K562 (cell line): ENCODE results near the gene TMTC2. TPM values are rescaled to one million over a fixed set of nuclear protein-coding genes. Genes with fewer than 3 reads are reported as not detected.

Experiments used
- ATAC-seq: fragments of 200-7000 bp; cut with Tn5 transposase; 3 replicates; pipeline ENCODE4 v1.9.1; 2020; ENCODE audit warnings: moderate library complexity
- BruUV-seq: library from RNA; stranded (reverse); fragments of 400-500 nt; replicated peaks from 2 replicates; lab custom pipeline; 2021; lab: Mats Ljungman, UMichigan
- CTCF ChIA-PET: fragments of 300-600 bp; formaldehyde crosslinking; extraction: SDS; loops from one replicate; lab custom pipeline; 2021; ENCODE audit warnings: low intra/inter-chr PET ratio; lab: Yijun Ruan, JAX
- POLR2A ChIA-PET: fragments of 300-600, 350-650 bp; sonication (Branson Sonifier 250); formaldehyde crosslinking; extraction: SDS; loops from one replicate; lab custom pipeline; 2021; ENCODE audit warnings: antibody characterized with exemption, inconsistent platforms; lab: Yijun Ruan, JAX
- DNase-seq, 4 experiments: peaks; one replicate each; pipeline versions ENCODE4 v3.0.0 to v3.0.0-alpha.2; 2011 to 2018; ENCODE audit warnings: low spot score in 3 of 4, mixed read lengths in 3 of 4; ENCODE audit errors: extremely low read depth in 1 of 4
- FAIRE-seq: peaks from 2 replicates; lab custom pipeline; 2011; peaks lifted over from hg19 to GRCh38; lab: Jason Lieb, UNC
- H2AFZ ChIP-seq: 2 replicates; pipeline ENCODE4 v1.6.0; 2011; ENCODE audit warnings: low read depth, low read length, control low read depth, inconsistent platforms
- H3K27ac ChIP-seq: fragments of 200-600 bp; 3 replicates; pipeline ENCODE4 v1.8.0; 2011; ENCODE audit warnings: low read depth, mild to moderate bottlenecking, control low read depth, inconsistent platforms, low read length, moderate library complexity, mixed read lengths; ENCODE audit errors: extremely low read depth
- H3K27me3 ChIP-seq, 2 experiments: fragments of 300-600 bp in 1 of 2; 2 replicates in 1 of 2; 3 replicates in 1 of 2; pipeline versions ENCODE4 v1.6.0 to v1.8.0; 2011; ENCODE audit warnings: inconsistent platforms in 2 of 2, low read length in 2 of 2, mild to moderate bottlenecking in 1 of 2, mixed read lengths in 1 of 2, moderate library complexity in 1 of 2; ENCODE audit not compliant: control insufficient read depth in 2 of 2, insufficient read depth in 2 of 2
- H3K36me3 ChIP-seq: fragments of 300-600 bp; 3 replicates; pipeline ENCODE4 v1.8.0; 2011; ENCODE audit warnings: mild to moderate bottlenecking, low read length, inconsistent platforms; ENCODE audit not compliant: control insufficient read depth, insufficient read depth
- H3K4me1 ChIP-seq, 2 experiments: fragments of 200-600 bp in 1 of 2; replicated peaks in 1 of 2; 2 replicates in 1 of 2; 3 replicates in 1 of 2; pipeline versions ENCODE4 v1.5.1 to v1.8.0; 2011; ENCODE audit warnings: inconsistent platforms in 2 of 2, low read length in 2 of 2, mild to moderate bottlenecking in 1 of 2, mixed read lengths in 1 of 2, moderate library complexity in 1 of 2; ENCODE audit not compliant: control insufficient read depth in 2 of 2, insufficient read depth in 2 of 2
- H3K4me2 ChIP-seq: 2 replicates; pipeline ENCODE4 v1.6.1; 2011; ENCODE audit warnings: low read length, control low read depth, inconsistent platforms, mixed read lengths; ENCODE audit not compliant: insufficient read depth
- H3K4me3 ChIP-seq: fragments of 200-600 bp; sonication (generic), shearing (Covaris generic); 2 replicates; pipeline ENCODE4 v1.5.1; 2016; ENCODE audit warnings: control low read depth, inconsistent platforms
- H3K79me2 ChIP-seq: fragments of 200-600 bp; 3 replicates; pipeline ENCODE4 v1.8.0; 2011; ENCODE audit warnings: low read length, inconsistent platforms; ENCODE audit not compliant: control insufficient read depth, insufficient read depth
- H3K9ac ChIP-seq, 2 experiments: 2 replicates each; pipeline versions ENCODE4 v1.6.0 to v1.6.1; 2011; ENCODE audit warnings: low read depth in 2 of 2, low read length in 2 of 2, control low read depth in 1 of 2, inconsistent platforms in 1 of 2, mild to moderate bottlenecking in 1 of 2, mixed read lengths in 1 of 2; ENCODE audit not compliant: insufficient read depth in 1 of 2
- H3K9me1 ChIP-seq: one replicate; pipeline ENCODE4 v1.6.0; 2011; ENCODE audit warnings: inconsistent platforms, mild to moderate bottlenecking, low read length, moderate library complexity; ENCODE audit not compliant: control insufficient read depth, insufficient read depth
- H3K9me3 ChIP-seq: replicated peaks from 2 replicates; pipeline ENCODE4 v1.5.1; 2011; ENCODE audit warnings: low read depth, low read length, inconsistent platforms; ENCODE audit not compliant: control insufficient read depth, insufficient read depth
- H4K20me1 ChIP-seq: replicated peaks from 2 replicates; pipeline ENCODE4 v1.6.1; 2011; ENCODE audit warnings: low read length, inconsistent platforms, mixed read lengths; ENCODE audit not compliant: control insufficient read depth, insufficient read depth
- C11orf30 ChIP-seq: fragments of 450-650 bp; IDR thresholded peaks from 2 replicates; pipeline ENCODE4 v1.6.1; 2016; ENCODE audit warnings: low read depth, mild to moderate bottlenecking
- MAFF ChIP-seq: IDR thresholded peaks from 2 replicates; pipeline ENCODE4 v1.6.1; 2012; ENCODE audit warnings: low read length, improper control_type of control experiment
- MAFG ChIP-seq: fragments of 450-650 bp; conservative IDR thresholded peaks from 2 replicates; pipeline ENCODE4 v1.6.1; 2016; ENCODE audit warnings: missing genetic modification characterization, missing compliant biosample characterization
- SMARCE1 ChIP-seq: fragments of 450-650 bp; IDR thresholded peaks from 2 replicates; pipeline ENCODE4 v1.7.1; 2016; ENCODE audit warnings: mild to moderate bottlenecking
- SP2 ChIP-seq: IDR thresholded peaks from 2 replicates; pipeline ENCODE4 v1.6.1; 2011; ENCODE audit warnings: mild to moderate bottlenecking, low read depth, low read length, moderate library complexity; ENCODE audit not compliant: poor library complexity, severe bottlenecking; ENCODE audit errors: extremely low read depth
- TRIM28 ChIP-seq: fragments of 450-650 bp; IDR thresholded peaks from 2 replicates; pipeline ENCODE4 v1.6.1; 2017
- ZNF316 ChIP-seq: fragments of 450-650 bp; IDR thresholded peaks from 2 replicates; pipeline ENCODE4 v1.6.1; 2016
- WGBS: fragments of 100-300 bp; shearing (Covaris generic); methylation state at CpG from one replicate; pipeline ENCODE4 v1.1.6; 2016; ENCODE audit warnings: low coverage, mixed read lengths; ENCODE audit not compliant: insufficient coverage; ENCODE audit errors: missing lambda C conversion rate; 5-methylcytosine and 5-hydroxymethylcytosine counted together
- in situ Hi-C: fragments of 300-500 bp; cut with MboI; formaldehyde crosslinking; loops from 4 replicates; pipeline ENCODE4 v1.15.0; 2018; ENCODE audit warnings: inconsistent platforms, mixed read lengths
- intact Hi-C: fragments of 100-400 bp; cut with micrococcal nuclease; formaldehyde crosslinking; loops from 2 replicates; pipeline ENCODE4 v1.14.2; 2022
- polyA plus RNA-seq, 8 experiments: library from polyadenylated mRNA; depleted of rRNA in 4 of 8; stranded (reverse) in 5 of 8; unstranded in 3 of 8; fragments of >200 nt; fragmentation: Nextera tagmentation in 2 of 8; fragmentation: Illumina TruSeq in 1 of 8; extraction: Ambion mirVana in 2 of 8; extraction: Trizol in 1 of 8; gene quantifications; 2 replicates each; pipeline versions ENCODE4 v1.2.1 to v1.2.3, GENCODE V29; 2011 to 2014; ENCODE audit warnings: inconsistent platforms in 1 of 8, missing spikeins in 1 of 8
- total RNA-seq, 7 experiments: library from RNA; depleted of rRNA in 6 of 7; stranded (reverse); fragments of >200 nt in 6 of 7; fragmentation: Illumina TruSeq in 2 of 7; extraction: Trizol in 2 of 7; gene quantifications; 2 replicates each; pipeline versions ENCODE4 v1.2.1 to v1.2.3, GENCODE V29; 2011 to 2021; ENCODE audit warnings: low replicate concordance in 1 of 7
- TF ChIP-seq, protein P1 (sequence below): fragments of 450-650 bp; IDR thresholded peaks from 2 replicates; pipeline ENCODE4 v1.6.1; 2016; ENCODE audit warnings: borderline replicate concordance

Gene TMTC2
- total and polyA plus RNA-seq, 9 of the 15 experiments (the other 6 are each of a cell fraction or from before 2014, with no cell fraction given) = 0.29 to 1.1 (median 0.55) TPM

GRCh38 chr12:83089575-83089974 is 402.9 kb downstream of the TMTC2 start:
- intact Hi-C loops = no loop called here
- peaks cover 0 to 6% of the 10 kb centered on the region in 2 experiments; a peak in 3 of 5 replicates for H3K4me1 ChIP-seq
- WGBS = 41% methylated on average over 2 of the region's 2 CpGs
- no peak overlapping the region for H3K4me3 ChIP-seq
- BruUV-seq = no TSS peak
- ChIA-PET CTCF (no interaction called here), POLR2A (no interaction called here)
- H3K27ac ChIP-seq = no peak overlapping the region
- no peak for FAIRE-seq
- H3K36me3 ChIP-seq = no peaks in the 10 kb centered on the region
- H3K9ac ChIP-seq = no peak overlapping the region
- no peak for DNase-seq
- peak; percentile 62; the same call in 1 of the 2 replicates for TF ChIP-seq ZNF316
- TF ChIP-seq SP2 = no peak
- no peak for TF ChIP-seq SMARCE1
- TF ChIP-seq C11orf30 = peak; percentile 23; the same call in 1 of the 2 replicates
- TF ChIP-seq MAFG (tag) = peak; percentile 39; the same call in 1 of the 2 replicates
- no peak for TF ChIP-seq TRIM28
- 0 out of 2 replicates have a peak, but pooled peaks have one; percentile 9 for TF ChIP-seq MAFF
- TF ChIP-seq, protein P1, sequence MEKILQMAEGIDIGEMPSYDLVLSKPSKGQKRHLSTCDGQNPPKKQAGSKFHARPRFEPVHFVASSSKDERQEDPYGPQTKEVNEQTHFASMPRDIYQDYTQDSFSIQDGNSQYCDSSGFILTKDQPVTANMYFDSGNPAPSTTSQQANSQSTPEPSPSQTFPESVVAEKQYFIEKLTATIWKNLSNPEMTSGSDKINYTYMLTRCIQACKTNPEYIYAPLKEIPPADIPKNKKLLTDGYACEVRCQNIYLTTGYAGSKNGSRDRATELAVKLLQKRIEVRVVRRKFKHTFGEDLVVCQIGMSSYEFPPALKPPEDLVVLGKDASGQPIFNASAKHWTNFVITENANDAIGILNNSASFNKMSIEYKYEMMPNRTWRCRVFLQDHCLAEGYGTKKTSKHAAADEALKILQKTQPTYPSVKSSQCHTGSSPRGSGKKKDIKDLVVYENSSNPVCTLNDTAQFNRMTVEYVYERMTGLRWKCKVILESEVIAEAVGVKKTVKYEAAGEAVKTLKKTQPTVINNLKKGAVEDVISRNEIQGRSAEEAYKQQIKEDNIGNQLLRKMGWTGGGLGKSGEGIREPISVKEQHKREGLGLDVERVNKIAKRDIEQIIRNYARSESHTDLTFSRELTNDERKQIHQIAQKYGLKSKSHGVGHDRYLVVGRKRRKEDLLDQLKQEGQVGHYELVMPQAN = no peak
- in situ Hi-C loops = no loop called here
- H4K20me1 ChIP-seq = no peaks in the 10 kb centered on the region
- H3K79me2 ChIP-seq = no peaks in the 10 kb centered on the region
- no peaks in the 10 kb centered on the region for H3K9me1 ChIP-seq
- H3K27me3 ChIP-seq = no peaks in the 10 kb centered on the region
- H2AFZ ChIP-seq = no peak overlapping the region
- ATAC-seq = no peak
- H3K4me2 ChIP-seq = no peak overlapping the region
- H3K9me3 ChIP-seq = no peaks in the 10 kb centered on the region
